IMR-90 (cell line): ENCODE data around the gene PTPN22. TPM values are rescaled to one million over a fixed set of nuclear protein-coding genes. Genes with fewer than 3 reads are reported as not detected.

Source experiments
- ATAC-seq: fragments of 200-7000 bp; cut with Tn5 transposase; 2 replicates; pipeline ENCODE4 v1.9.1; 2020; ENCODE audit warnings: low read depth, mild to moderate bottlenecking, moderate library complexity
- BruUV-seq: library from RNA; stranded (reverse); fragments of 400-500 nt; replicated peaks from 2 replicates; lab custom pipeline; 2021; lab: Mats Ljungman, UMichigan
- CTCF ChIA-PET: fragments of 300-600 bp; formaldehyde crosslinking; extraction: SDS; loops from one replicate; lab custom pipeline; 2021; ENCODE audit warnings: antibody characterized with exemption; lab: Yijun Ruan, JAX
- POLR2A ChIA-PET: fragments of 300-600 bp; sonication (Branson Sonifier 250); formaldehyde crosslinking; loops from one replicate; lab custom pipeline; 2022; ENCODE audit warnings: antibody characterized with exemption; ENCODE audit not compliant: unreplicated experiment; lab: Charles Lee
- DNase-seq: peaks from one replicate; pipeline ENCODE4 v3.0.0; 2013
- H2AFZ ChIP-seq: replicated peaks from 2 replicates; pipeline ENCODE3; 2013; ENCODE audit warnings: low read length, mild to moderate bottlenecking; ENCODE audit not compliant: poor library complexity
- H2AK5ac ChIP-seq: 2 replicates; pipeline ENCODE4 v1.6.1; 2013; ENCODE audit warnings: low read depth, low read length, inconsistent platforms
- H2AK9ac ChIP-seq: replicated peaks from 2 replicates; pipeline ENCODE3; 2013; ENCODE audit warnings: mild to moderate bottlenecking, low read depth, low read length, moderate library complexity; ENCODE audit not compliant: poor library complexity
- H2BK120ac ChIP-seq: 2 replicates; pipeline ENCODE4 v1.6.1; 2013; ENCODE audit warnings: low read depth, low read length, inconsistent platforms
- H2BK15ac ChIP-seq: 3 replicates; pipeline ENCODE4 v1.6.1; 2013; ENCODE audit warnings: low read depth, low read length, inconsistent platforms
- H2BK20ac ChIP-seq: 2 replicates; pipeline ENCODE4 v1.6.1; 2013; ENCODE audit warnings: low read depth, mild to moderate bottlenecking, inconsistent platforms, low read length, moderate library complexity
- H2BK5ac ChIP-seq: 2 replicates; pipeline ENCODE4 v1.6.1; 2013; ENCODE audit warnings: mild to moderate bottlenecking, low read depth, low read length, inconsistent platforms; ENCODE audit not compliant: poor library complexity, severe bottlenecking
- H3K14ac ChIP-seq: replicated peaks from 2 replicates; pipeline ENCODE4 v1.6.1; 2013; ENCODE audit warnings: low read depth, low read length, inconsistent platforms
- H3K18ac ChIP-seq: 2 replicates; pipeline ENCODE4 v1.6.1; 2013; ENCODE audit warnings: low read depth, low read length, control low read depth
- H3K23ac ChIP-seq: 2 replicates; pipeline ENCODE4 v1.6.1; 2013; ENCODE audit warnings: low read depth, low read length, inconsistent platforms
- H3K27ac ChIP-seq: 2 replicates; pipeline ENCODE4 v1.5.1; 2013; ENCODE audit warnings: mild to moderate bottlenecking, control low read depth, low read length; ENCODE audit not compliant: insufficient read depth
- H3K27me3 ChIP-seq: 2 replicates; pipeline ENCODE4 v1.6.1; 2013; ENCODE audit warnings: low read length; ENCODE audit not compliant: control insufficient read depth, insufficient read depth
- H3K36me3 ChIP-seq: 2 replicates; pipeline ENCODE4 v1.6.1; 2013; ENCODE audit warnings: low read length, mixed read lengths; ENCODE audit not compliant: control insufficient read depth, insufficient read depth
- H3K4ac ChIP-seq: 2 replicates; pipeline ENCODE4 v1.6.1; 2013; ENCODE audit warnings: low read depth, low read length, inconsistent platforms
- H3K4me1 ChIP-seq: 2 replicates; pipeline ENCODE4 v1.6.1; 2013; ENCODE audit warnings: low read length, mixed read lengths; ENCODE audit not compliant: control insufficient read depth, insufficient read depth
- H3K4me2 ChIP-seq: 2 replicates; pipeline ENCODE4 v1.6.1; 2013; ENCODE audit warnings: low read depth, mild to moderate bottlenecking, control low read depth, low read length, moderate library complexity
- H3K4me3 ChIP-seq: 2 replicates; pipeline ENCODE4 v1.5.1; 2013; ENCODE audit warnings: low read depth, mild to moderate bottlenecking, control low read depth, low read length, moderate library complexity; ENCODE audit not compliant: insufficient read depth
- H3K56ac ChIP-seq: 2 replicates; pipeline ENCODE4 v1.6.1; 2013; ENCODE audit warnings: low read length, inconsistent platforms; ENCODE audit not compliant: insufficient read depth; ENCODE audit errors: extremely low read depth
- H3K79me1 ChIP-seq, 2 experiments: 2 replicates each; pipeline ENCODE4 v1.6.1; 2013; ENCODE audit warnings: low read length in 2 of 2, inconsistent platforms in 1 of 2, low read depth in 1 of 2
- H3K9ac ChIP-seq: 2 replicates; pipeline ENCODE4 v1.6.1; 2013; ENCODE audit warnings: low read depth, low read length, control low read depth
- H3K9me1 ChIP-seq: 2 replicates; pipeline ENCODE4 v1.6.1; 2013; ENCODE audit warnings: low read length, inconsistent platforms; ENCODE audit not compliant: insufficient read depth
- H3K9me3 ChIP-seq: 2 replicates; pipeline ENCODE4 v1.6.1; 2013; ENCODE audit warnings: low read length; ENCODE audit not compliant: control insufficient read depth, insufficient read depth
- H4K20me1 ChIP-seq: 2 replicates; pipeline ENCODE4 v1.6.1; 2013; ENCODE audit warnings: low read length, inconsistent platforms; ENCODE audit not compliant: insufficient read depth
- H4K5ac ChIP-seq: 2 replicates; pipeline ENCODE4 v1.6.1; 2013; ENCODE audit warnings: mild to moderate bottlenecking, low read depth, low read length, control low read depth
- H4K8ac ChIP-seq, 2 experiments: 2 replicates each; pipeline ENCODE4 v1.6.1; 2013; ENCODE audit warnings: low read depth in 2 of 2, low read length in 2 of 2, control low read depth in 1 of 2, inconsistent platforms in 1 of 2
- H4K91ac ChIP-seq: 2 replicates; pipeline ENCODE4 v1.6.1; 2013; ENCODE audit warnings: low read depth, low read length, inconsistent platforms; ENCODE audit not compliant: insufficient read depth
- CEBPB ChIP-seq: IDR thresholded peaks from 2 replicates; pipeline ENCODE4 v1.6.1; 2012; ENCODE audit warnings: low read depth, low read length, improper control_type of control experiment
- CHD1 ChIP-seq: IDR thresholded peaks from 2 replicates; pipeline ENCODE4 v1.6.1; 2012; ENCODE audit warnings: low read depth, low read length, improper control_type of control experiment
- FOS ChIP-seq: fragments of 150-350 bp; IDR thresholded peaks from 2 replicates; pipeline ENCODE4 v1.6.1; 2016; ENCODE audit warnings: low read depth, low read length
- MAFK ChIP-seq: IDR thresholded peaks from 2 replicates; pipeline ENCODE4 v1.6.1; 2012; ENCODE audit warnings: low read depth, low read length, improper control_type of control experiment
- MAZ ChIP-seq: IDR thresholded peaks from 2 replicates; pipeline ENCODE4 v1.6.1; 2012; ENCODE audit warnings: low read depth, mild to moderate bottlenecking, low read length, improper control_type of control experiment, moderate library complexity, borderline replicate concordance
- MXI1 ChIP-seq: IDR thresholded peaks from 2 replicates; pipeline ENCODE4 v1.6.1; 2012; ENCODE audit warnings: low read depth, mild to moderate bottlenecking, low read length, moderate library complexity, borderline replicate concordance
- NFE2L2 ChIP-seq: fragments of 150-350 bp; IDR thresholded peaks from 2 replicates; pipeline ENCODE4 v1.6.1; 2016; ENCODE audit warnings: low read depth, mild to moderate bottlenecking, low read length
- POLR2A ChIP-seq: IDR thresholded peaks from 2 replicates; pipeline ENCODE4 v1.6.1; 2012; ENCODE audit warnings: mild to moderate bottlenecking, low read depth, low read length
- RAD21 ChIP-seq: IDR thresholded peaks from 2 replicates; pipeline ENCODE4 v1.6.1; 2012; ENCODE audit warnings: low read length, improper control_type of control experiment
- RCOR1 ChIP-seq: IDR thresholded peaks from 2 replicates; pipeline ENCODE4 v1.6.1; 2012; ENCODE audit warnings: mild to moderate bottlenecking, low read length, improper control_type of control experiment; ENCODE audit not compliant: insufficient replicate concordance
- SMC3 ChIP-seq: fragments of 150-350 bp; IDR thresholded peaks from 2 replicates; pipeline ENCODE4 v1.6.1; 2016; ENCODE audit warnings: low read depth, mild to moderate bottlenecking, antibody characterized with exemption, low read length, moderate library complexity
- WGBS, 2 experiments: methylation state at CpG; one replicate each; pipeline versions ENCODE4 v1.1.5 to v1.1.7; 2013; ENCODE audit warnings: missing lambda C conversion rate in 2 of 2; ENCODE audit not compliant: insufficient read length in 1 of 2; ENCODE audit errors: extremely low coverage in 2 of 2; 5-methylcytosine and 5-hydroxymethylcytosine counted together
- dilution Hi-C: fragments of 300-500 bp; cut with HindIII; formaldehyde crosslinking; loops from one replicate; pipeline ENCODE4 v1.14.3; 2018; ENCODE audit warnings: low sequenced_read_pairs; ENCODE audit not compliant: unreplicated experiment
- in situ Hi-C: fragments of 300-500 bp; cut with MboI; formaldehyde crosslinking; loops from 3 replicates; pipeline ENCODE4 v1.14.3; 2019; ENCODE audit warnings: low sequenced_read_pairs, inconsistent platforms, mixed read lengths
- intact Hi-C: fragments of 100-400 bp; cut with micrococcal nuclease; formaldehyde crosslinking; loops from 2 replicates; pipeline ENCODE4 v1.10.0; 2022
- polyA plus RNA-seq, 3 experiments: library from polyadenylated mRNA; depleted of rRNA; stranded (reverse); fragments of >200 nt; gene quantifications; 2 replicates each; pipeline ENCODE4 v1.2.3, GENCODE V29; 2012; ENCODE audit warnings: low replicate concordance in 1 of 3
- total RNA-seq: library from RNA; depleted of rRNA; stranded (reverse); fragments of >200 nt; gene quantifications from 2 replicates; pipeline ENCODE4 v1.2.3, GENCODE V29; 2012
- TF ChIP-seq, protein P1 (sequence below): fragments of 150-350 bp; IDR thresholded peaks from 2 replicates; pipeline ENCODE4 v1.6.1; 2017; ENCODE audit warnings: mild to moderate bottlenecking, antibody characterized with exemption, low read length, low read depth
- TF ChIP-seq, protein P2 (sequence below): conservative IDR thresholded peaks from 2 replicates; pipeline ENCODE4 v1.5.1; 2012; ENCODE audit warnings: mild to moderate bottlenecking, low read depth, low read length, improper control_type of control experiment
- TF ChIP-seq, protein P3 (sequence below): fragments of 150-350 bp; IDR thresholded peaks from 2 replicates; pipeline ENCODE4 v1.6.1; 2016; ENCODE audit warnings: low read depth, mild to moderate bottlenecking, low read length, moderate library complexity, borderline replicate concordance

The PTPN22 gene
- total and polyA plus RNA-seq, 2 of the 4 experiments (the other 2 are of a cell fraction) = 0.14 to 0.18 TPM

DNA sequence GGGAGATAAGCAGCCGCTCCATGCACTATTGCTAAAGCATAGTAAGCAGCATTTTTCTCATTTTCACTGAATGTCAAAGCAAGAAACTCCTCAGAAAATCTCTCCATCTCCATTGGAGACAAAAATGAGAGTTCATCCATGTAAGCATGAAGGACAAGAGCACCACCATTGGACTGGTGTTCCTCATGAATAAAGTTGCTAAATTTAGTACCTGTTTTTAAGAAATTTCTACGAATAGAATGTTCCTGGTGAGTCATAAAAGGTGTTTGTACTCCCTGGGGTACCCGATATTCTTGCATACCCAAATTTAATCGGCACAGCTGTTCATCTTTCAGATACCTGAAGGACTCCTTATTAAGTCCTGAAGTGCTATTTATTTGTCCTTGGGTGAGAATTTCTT is 74.0 kb downstream of the PTPN22 start:
- Histone ChIP-seq H2BK15ac (no peak overlapping the region), H4K91ac (no peak overlapping the region), H2AK5ac (no peak overlapping the region), H3K9ac (no peak overlapping the region), H2AFZ (no peak overlapping the region), H3K4me1 (peaks cover 3% of the 10 kb centered on the region; the same call in 1 of the 2 replicates), H4K8ac (no peak overlapping the region), H2BK5ac (no peak overlapping the region), H2BK20ac (no peak overlapping the region), H3K36me3 (peaks cover 8% of the 10 kb centered on the region), H3K18ac (no peak overlapping the region), H2BK120ac (no peak overlapping the region), H3K79me1 (peaks cover 21 to 41% of the 10 kb centered on the region in 2 experiments), H4K20me1 (peaks cover 19% of the 10 kb centered on the region; the same call in 1 of the 2 replicates), H2AK9ac (no peak overlapping the region), H3K56ac (no peak overlapping the region), H3K23ac (no peak overlapping the region), H3K9me1 (peaks cover 14% of the 10 kb centered on the region), H3K27ac (no peak overlapping the region), H4K5ac (no peak overlapping the region), H3K9me3 (no peaks in the 10 kb centered on the region), H3K4ac (no peak overlapping the region), H3K4me3 (no peak overlapping the region), H3K14ac (no peak overlapping the region), H3K4me2 (no peak overlapping the region), H3K27me3 (no peaks in the 10 kb centered on the region)
- intact Hi-C loops = no loop called here
- POLR2A ChIA-PET = no interaction called here
- no TSS peak for BruUV-seq
- CTCF ChIA-PET = no interaction called here
- WGBS, 2 experiments = 100% methylated on average over 1 of the region's 4 CpGs; no CpG with 5 or more reads in 1 of the 2 experiments
- TF ChIP-seq, protein P1, sequence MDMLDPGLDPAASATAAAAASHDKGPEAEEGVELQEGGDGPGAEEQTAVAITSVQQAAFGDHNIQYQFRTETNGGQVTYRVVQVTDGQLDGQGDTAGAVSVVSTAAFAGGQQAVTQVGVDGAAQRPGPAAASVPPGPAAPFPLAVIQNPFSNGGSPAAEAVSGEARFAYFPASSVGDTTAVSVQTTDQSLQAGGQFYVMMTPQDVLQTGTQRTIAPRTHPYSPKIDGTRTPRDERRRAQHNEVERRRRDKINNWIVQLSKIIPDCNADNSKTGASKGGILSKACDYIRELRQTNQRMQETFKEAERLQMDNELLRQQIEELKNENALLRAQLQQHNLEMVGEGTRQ = no peak
- TF ChIP-seq MXI1 = no peak
- no peak for TF ChIP-seq MAFK
- TF ChIP-seq RCOR1 = no peak
- TF ChIP-seq POLR2A = no peak
- TF ChIP-seq, protein P2, sequence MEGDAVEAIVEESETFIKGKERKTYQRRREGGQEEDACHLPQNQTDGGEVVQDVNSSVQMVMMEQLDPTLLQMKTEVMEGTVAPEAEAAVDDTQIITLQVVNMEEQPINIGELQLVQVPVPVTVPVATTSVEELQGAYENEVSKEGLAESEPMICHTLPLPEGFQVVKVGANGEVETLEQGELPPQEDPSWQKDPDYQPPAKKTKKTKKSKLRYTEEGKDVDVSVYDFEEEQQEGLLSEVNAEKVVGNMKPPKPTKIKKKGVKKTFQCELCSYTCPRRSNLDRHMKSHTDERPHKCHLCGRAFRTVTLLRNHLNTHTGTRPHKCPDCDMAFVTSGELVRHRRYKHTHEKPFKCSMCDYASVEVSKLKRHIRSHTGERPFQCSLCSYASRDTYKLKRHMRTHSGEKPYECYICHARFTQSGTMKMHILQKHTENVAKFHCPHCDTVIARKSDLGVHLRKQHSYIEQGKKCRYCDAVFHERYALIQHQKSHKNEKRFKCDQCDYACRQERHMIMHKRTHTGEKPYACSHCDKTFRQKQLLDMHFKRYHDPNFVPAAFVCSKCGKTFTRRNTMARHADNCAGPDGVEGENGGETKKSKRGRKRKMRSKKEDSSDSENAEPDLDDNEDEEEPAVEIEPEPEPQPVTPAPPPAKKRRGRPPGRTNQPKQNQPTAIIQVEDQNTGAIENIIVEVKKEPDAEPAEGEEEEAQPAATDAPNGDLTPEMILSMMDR = no peak
- no peak for TF ChIP-seq RAD21
- TF ChIP-seq NFE2L2 = no peak
- TF ChIP-seq SMC3 = no peak
- TF ChIP-seq, protein P3, sequence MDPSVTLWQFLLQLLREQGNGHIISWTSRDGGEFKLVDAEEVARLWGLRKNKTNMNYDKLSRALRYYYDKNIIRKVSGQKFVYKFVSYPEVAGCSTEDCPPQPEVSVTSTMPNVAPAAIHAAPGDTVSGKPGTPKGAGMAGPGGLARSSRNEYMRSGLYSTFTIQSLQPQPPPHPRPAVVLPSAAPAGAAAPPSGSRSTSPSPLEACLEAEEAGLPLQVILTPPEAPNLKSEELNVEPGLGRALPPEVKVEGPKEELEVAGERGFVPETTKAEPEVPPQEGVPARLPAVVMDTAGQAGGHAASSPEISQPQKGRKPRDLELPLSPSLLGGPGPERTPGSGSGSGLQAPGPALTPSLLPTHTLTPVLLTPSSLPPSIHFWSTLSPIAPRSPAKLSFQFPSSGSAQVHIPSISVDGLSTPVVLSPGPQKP = no peak
- TF ChIP-seq CEBPB = no peak
- TF ChIP-seq CHD1 = no peak
- TF ChIP-seq MAZ = no peak
- no peak for TF ChIP-seq FOS
- dilution Hi-C loops = no loop called here
- DNase-seq (no peak), ATAC-seq (no peak)
- in situ Hi-C loops = no loop called here
